Hepatocyte (in vitro differentiated cells): ENCODE measurements around the gene LAMTOR4.

Experiments
- CTCF ChIP-seq: fragments of 200-600 bp; sonication (generic); IDR thresholded peaks from 2 replicates; pipeline ENCODE4 v1.5.1; 2016; ENCODE audit warnings: antibody characterized with exemption, mild to moderate bottlenecking; ENCODE audit not compliant: poor library complexity
- EZH2 ChIP-seq: fragments of 200-600 bp; sonication (generic); IDR thresholded peaks from 2 replicates; pipeline ENCODE4 v1.6.1; 2016; ENCODE audit warnings: antibody characterized with exemption, mild to moderate bottlenecking, borderline replicate concordance

DNA sequence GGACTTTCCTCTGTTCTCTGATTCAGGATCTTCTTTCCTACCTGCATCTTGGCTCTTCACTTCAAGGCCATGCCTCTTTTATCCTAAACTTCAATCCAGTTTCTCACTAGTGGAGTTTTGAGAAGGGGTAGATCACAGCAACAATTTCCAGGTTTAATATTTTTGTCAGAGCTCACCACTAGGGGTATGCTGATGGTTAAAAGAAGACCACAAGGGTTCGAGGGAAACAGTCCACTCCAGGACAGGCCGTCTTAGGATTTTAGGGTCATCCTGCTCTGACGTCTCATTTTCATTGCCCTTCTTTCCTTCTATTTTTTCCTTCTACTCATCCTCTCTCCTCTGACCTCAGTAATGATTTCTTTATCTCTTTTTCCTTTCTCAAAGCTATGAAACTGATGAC, 40.3 kb downstream of the LAMTOR4 start:
- TF ChIP-seq CTCF (no peak), EZH2 (no peak)
